NB4 (cell line): ENCODE data around the gene C1orf21.

Source experiments
- CTCF ChIP-seq: IDR thresholded peaks from one replicate; pipeline ENCODE4 v1.5.1; 2012; ENCODE audit warnings: low read depth, low read length
- POLR2A ChIP-seq: IDR thresholded peaks from 2 replicates; pipeline ENCODE4 v1.6.1; 2011; ENCODE audit warnings: mild to moderate bottlenecking; ENCODE audit not compliant: insufficient read length; ENCODE audit errors: extremely low read depth
- TF ChIP-seq, protein P1 (sequence below): IDR thresholded peaks from 2 replicates; pipeline ENCODE4 v1.6.1; 2011; ENCODE audit warnings: low read depth, low read length

DNA sequence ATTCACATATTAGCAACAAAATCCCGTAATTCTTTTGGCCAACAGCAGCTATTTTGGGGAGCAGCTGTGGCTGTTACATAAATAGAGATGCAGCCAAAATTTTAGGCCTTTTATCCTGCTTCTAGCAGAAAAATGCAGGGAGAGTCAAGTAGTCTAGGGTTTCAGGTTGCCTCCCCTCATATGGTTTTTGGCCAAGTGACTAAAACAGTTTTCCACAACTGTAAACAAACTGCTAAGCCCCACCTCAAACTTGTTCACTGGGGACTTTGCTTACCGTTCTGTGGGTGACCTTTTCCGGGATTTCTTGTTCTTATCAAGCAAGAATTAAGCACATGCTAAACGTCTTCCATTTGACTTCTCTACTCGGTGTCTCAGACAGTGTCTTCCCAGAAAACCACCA is 234.4 kb downstream of the C1orf21 start:
- TF ChIP-seq CTCF = no peak
- TF ChIP-seq, protein P1, sequence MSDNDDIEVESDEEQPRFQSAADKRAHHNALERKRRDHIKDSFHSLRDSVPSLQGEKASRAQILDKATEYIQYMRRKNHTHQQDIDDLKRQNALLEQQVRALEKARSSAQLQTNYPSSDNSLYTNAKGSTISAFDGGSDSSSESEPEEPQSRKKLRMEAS = no peak
- no peak for TF ChIP-seq POLR2A
